NCI-H128 (cell line): ENCODE data around the gene FAM8A1.

Experiments
- DNase-seq: peaks from one replicate; lab custom pipeline; 2025; ENCODE audit not compliant: unreplicated experiment; lab: John Stamatoyannopoulos, UW

Gene FAM8A1

DNA sequence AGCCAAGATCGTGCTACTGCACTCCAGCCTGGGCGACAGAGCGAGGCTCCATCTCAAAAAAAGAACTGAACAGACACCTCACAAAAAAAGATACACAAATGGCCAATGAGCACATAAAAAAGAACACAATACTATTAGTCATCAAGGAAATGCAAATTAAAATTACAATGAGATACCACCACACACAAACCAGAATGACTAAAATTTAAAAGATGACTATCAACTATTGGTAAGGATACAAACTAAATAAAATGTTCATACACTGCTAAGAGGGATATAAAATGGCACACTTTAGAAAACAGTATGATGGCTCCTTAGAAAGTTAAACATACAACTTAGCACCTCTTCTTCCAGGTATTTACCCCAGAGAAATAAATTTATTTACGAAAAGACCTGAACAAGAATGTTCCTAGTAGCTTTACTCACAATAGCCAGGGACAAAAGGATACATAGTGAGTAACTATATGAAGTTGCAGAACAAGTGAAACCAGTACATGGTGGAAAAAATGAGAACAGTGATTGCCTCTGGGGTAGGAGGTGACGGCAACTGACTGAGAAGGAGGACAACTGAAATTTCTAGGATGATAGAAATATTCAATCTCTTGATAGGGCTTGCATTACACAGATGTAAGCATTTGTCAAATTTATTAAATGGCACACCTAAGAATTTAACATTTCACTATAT is 53.2 kb downstream of the FAM8A1 start:
- DNase-seq, result no peak

- no peak for DNase-seq
Observed at GRCh38 chr6:17656092-17656491, 56.0 kb downstream of the FAM8A1 start.

- no peak for DNase-seq
Observed at GRCh38 chr6:17656644-17657043, 56.5 kb downstream of the FAM8A1 start.
